GM13976 (cell line): ENCODE measurements around the gene OSBPL5.

Experiments used
- DNase-seq: peaks from one replicate; pipeline ENCODE4 v3.0.0; 2012; ENCODE audit warnings: low spot score
- in situ Hi-C: fragments of 300-500 bp; cut with MboI; formaldehyde crosslinking; loops from one replicate; pipeline ENCODE4 v1.12.0; 2022; ENCODE audit warnings: low sequenced_read_pairs, mixed read lengths, inconsistent platforms; ENCODE audit not compliant: unreplicated experiment
- TF ChIP-seq, protein P1 (sequence below): IDR thresholded peaks from 2 replicates; pipeline ENCODE4 v1.5.1; 2012; ENCODE audit warnings: borderline replicate concordance, mild to moderate bottlenecking; ENCODE audit not compliant: insufficient read depth; ENCODE audit errors: extremely low read depth, missing control alignments, control extremely low read depth

OSBPL5 gene

DNA sequence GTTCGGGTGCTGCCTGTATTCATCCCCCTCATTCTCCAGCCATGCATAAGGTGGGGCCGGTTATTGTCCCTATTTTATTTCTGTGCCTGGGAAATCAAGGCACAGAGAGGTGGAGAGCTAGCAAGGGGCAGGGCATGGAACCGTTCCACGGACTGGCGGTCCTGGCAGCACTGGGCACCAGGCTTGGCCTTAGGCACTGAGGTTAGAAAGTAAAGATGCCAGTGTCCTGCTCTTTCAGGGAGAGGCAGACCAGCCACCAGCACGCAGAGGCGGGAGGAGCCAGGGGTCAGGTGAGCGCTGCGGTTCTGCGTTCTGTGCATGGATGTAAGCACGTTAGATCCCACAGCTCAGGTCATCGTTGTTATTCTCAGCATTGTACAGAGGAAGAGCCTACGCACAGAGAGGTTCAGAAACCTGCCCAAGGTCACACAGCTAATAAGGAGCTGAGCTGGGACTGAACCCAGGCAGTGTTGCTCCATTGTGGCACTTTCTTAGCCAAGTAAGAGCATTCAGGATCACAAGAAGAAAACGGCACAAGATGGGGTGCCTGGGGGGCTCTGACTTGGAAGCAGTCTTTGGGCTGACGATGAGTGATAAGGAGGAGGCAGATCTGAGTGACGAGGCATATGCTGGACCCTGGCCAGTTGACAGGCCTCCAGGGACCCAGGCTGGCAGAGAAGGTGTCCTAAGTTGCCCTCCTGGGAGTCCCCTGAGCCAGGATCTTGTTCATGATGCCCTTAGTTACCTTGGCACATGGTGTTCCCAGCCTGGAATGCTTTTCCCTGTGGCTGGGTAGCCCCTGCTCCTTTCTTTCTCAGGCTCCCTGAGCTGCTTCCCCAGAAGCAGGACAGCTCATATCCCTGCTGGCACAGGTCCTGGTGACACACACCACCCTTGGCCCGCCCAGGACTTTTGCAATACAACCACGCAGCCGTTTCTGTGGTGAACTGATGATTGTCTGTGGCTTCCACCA is 41.1 kb downstream of the OSBPL5 start:
- TF ChIP-seq, protein P1, sequence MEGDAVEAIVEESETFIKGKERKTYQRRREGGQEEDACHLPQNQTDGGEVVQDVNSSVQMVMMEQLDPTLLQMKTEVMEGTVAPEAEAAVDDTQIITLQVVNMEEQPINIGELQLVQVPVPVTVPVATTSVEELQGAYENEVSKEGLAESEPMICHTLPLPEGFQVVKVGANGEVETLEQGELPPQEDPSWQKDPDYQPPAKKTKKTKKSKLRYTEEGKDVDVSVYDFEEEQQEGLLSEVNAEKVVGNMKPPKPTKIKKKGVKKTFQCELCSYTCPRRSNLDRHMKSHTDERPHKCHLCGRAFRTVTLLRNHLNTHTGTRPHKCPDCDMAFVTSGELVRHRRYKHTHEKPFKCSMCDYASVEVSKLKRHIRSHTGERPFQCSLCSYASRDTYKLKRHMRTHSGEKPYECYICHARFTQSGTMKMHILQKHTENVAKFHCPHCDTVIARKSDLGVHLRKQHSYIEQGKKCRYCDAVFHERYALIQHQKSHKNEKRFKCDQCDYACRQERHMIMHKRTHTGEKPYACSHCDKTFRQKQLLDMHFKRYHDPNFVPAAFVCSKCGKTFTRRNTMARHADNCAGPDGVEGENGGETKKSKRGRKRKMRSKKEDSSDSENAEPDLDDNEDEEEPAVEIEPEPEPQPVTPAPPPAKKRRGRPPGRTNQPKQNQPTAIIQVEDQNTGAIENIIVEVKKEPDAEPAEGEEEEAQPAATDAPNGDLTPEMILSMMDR, result no peak
- in situ Hi-C loops, result no loop called here
- no peak for DNase-seq

DNA sequence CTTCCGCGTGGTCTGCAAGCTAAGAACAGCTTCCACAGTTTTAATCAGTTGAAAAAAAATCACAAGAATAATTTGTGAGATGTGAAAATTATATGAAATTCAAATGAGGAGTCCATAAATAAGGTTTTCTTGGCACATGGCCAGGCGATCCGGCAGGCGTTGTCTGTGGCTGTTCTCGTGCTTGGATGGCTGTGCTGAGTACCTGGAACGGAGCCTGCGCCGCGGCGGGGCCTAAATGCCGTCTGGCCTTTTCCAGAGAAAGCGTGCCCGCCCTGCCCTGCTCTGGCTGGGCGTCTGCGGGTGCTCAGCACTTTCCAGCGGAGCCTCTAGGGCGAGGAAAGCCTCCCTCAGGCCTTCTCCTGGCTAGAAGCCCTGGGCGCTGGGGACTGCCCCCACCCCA is 41.8 kb downstream of the OSBPL5 start:
- no peak for DNase-seq
- TF ChIP-seq, protein P1, result no peak
- in situ Hi-C loops, result no loop called here

DNA sequence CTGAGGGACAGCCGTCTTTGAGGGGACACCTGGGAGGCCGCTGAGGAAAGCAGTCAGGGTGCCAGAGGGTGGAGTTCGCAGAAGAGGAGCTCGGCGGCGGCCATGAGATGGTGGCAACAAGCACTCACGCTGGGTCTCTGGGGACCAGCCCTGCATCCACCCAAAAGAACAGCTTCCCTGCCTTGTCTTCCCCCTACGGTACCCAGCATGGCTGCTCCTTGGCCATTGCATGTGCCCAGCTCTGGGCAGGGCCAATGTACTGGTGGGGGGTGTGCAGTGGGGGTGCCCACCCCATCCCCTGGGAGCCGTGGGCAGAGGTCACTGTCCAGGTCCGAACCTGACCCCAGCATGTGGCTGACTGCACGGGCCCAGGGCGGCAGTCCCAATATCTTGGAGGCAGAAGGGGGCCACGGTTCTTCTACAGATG is 42.3 kb downstream of the OSBPL5 start:
- in situ Hi-C loops, result no loop called here
- TF ChIP-seq, protein P1, result no peak
- no peak for DNase-seq

DNA sequence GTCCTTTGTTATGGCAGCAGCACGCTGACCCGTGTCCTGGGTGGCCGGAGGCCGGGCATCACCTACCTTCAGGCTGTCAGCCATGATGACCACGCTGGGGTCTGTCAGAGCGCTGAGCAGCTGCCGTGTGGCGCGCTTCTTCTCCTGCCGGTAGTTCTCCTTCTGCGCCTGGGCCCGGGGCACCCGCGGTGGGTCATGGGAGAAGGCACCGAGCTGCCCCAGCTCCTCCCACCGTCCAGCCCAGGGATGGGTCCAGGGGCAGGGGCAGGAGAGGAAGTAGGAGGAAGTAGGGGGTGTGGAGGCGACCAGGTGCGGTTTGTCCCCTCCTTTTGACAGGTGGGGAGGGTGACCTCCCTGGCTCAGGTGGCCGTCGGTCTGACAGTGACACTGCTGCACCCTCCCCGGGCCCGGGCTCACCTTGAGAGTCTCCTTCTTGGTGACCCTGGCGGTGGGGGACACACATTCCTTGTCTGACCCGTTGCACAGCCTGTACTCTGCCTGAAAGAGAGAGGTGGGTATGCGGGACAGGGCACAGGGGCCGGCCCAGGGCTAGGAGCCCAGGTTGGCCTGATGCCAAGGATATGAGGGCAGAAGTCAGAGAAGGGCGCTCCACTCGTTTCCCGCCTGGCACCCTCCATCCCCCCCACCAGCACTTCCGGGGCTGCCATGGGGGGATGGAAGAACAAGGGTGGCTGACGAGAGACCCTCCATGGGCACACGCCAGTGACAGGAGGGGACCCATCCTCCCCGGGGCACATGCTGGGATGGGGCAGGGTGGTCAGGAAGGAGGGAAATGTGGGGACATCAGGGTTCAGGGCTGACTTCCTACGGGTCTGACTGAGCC is 43.0 kb downstream of the OSBPL5 start:
- in situ Hi-C loops, result no loop called here
- peak; percentile 18 for DNase-seq
- TF ChIP-seq, protein P1, result no peak

DNA sequence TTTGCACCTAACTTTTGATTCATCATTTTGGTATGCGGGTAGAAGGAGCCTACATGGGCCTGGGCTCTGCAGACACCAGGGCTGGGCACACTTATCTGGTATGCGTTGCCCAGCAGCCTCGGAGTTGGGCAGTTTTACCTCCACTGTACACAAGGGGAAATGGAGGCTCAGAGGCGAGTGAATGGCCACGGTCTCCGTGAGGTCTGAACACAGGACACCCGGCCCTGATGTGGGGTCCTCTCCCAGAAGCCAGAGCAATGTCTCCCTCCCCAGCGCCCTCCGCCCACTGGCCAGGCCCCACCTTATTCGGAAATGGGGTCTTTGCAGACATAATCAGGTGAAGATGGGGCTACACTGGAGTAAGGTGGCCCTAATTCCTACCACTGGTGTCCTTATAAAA is 43.7 kb downstream of the OSBPL5 start:
- no peak for DNase-seq
- TF ChIP-seq, protein P1, result no peak
- in situ Hi-C loops, result no loop called here

DNA sequence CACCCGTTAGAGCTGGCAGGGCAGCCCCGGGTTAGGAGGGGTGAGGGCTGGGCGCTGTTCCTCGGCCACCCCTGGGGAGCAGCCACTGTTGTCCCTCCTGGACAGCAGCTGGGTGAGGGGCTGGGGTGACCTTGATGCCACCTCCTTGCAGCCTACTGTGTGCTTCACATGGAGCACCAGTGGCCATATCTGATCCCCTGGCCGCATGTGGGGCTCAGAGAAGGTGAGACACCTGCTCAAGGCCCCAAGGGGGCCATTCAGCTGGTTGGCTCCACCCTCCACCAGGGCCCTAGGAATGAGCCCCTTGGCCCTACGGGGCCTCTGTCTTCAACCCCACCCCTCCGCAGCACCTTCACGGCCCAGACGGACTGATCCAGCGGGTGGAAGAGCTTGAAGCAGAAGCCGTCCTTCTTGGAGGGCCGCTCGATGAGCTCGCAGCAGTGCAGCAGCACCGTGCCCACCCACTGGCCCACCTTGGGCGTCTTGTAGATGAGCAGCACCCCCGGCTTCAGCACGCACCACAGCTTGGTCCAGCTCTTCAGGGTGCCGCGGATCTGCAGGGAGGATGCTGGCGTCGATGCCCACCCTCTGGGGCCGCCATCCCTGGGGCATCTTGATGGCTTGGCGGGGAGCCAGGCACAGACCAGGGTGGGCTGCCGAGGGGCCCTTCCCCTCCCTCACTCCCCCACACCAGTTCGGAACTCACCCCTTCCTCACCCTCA is 44.9 kb downstream of the OSBPL5 start:
- TF ChIP-seq, protein P1, result no peak
- in situ Hi-C loops, result no loop called here

More for the DNA sequence above, 44.9 kb downstream of the OSBPL5 start:
- DNase-seq, result no peak
